MM.1S (cell line): ENCODE measurements around the gene METTL16.

ENCODE experiments used
- DNase-seq: peaks from one replicate; pipeline ENCODE4 v3.0.0-alpha.2; 2015
- H2AFZ ChIP-seq: fragments of 300-600 bp; sonication (generic); 2 replicates; pipeline ENCODE4 v1.6.0; 2016; ENCODE audit warnings: antibody characterized with exemption, low read length
- H3F3A ChIP-seq: fragments of 300-600 bp; sonication (generic); 2 replicates; pipeline ENCODE4 v1.6.1; 2016; ENCODE audit warnings: mild to moderate bottlenecking, antibody characterized with exemption, low read length, moderate library complexity, mixed read lengths; ENCODE audit not compliant: insufficient read depth
- H3K27ac ChIP-seq: fragments of 300-600 bp; sonication (generic); 2 replicates; pipeline ENCODE4 v1.5.1; 2016; ENCODE audit warnings: mild to moderate bottlenecking, low read length
- H3K27me3 ChIP-seq: fragments of 300-600 bp; sonication (generic); replicated peaks from 2 replicates; pipeline ENCODE4 v1.6.0; 2016; ENCODE audit warnings: low read length; ENCODE audit not compliant: insufficient read depth
- H3K36me3 ChIP-seq: fragments of 300-600 bp; sonication (generic); replicated peaks from 2 replicates; pipeline ENCODE4 v1.6.1; 2016; ENCODE audit warnings: mild to moderate bottlenecking, low read length, mixed read lengths; ENCODE audit not compliant: insufficient read depth
- H3K4me1 ChIP-seq: fragments of 300-600 bp; sonication (generic); 2 replicates; pipeline ENCODE4 v1.6.1; 2016; ENCODE audit warnings: low read length, mixed read lengths
- H3K4me2 ChIP-seq: fragments of 300-600 bp; sonication (generic); 2 replicates; pipeline ENCODE4 v1.6.0; 2016; ENCODE audit warnings: low read depth, low read length
- H3K4me3 ChIP-seq: fragments of 300-600 bp; sonication (generic); 2 replicates; pipeline ENCODE4 v1.5.1; 2016; ENCODE audit warnings: low read length, mixed read lengths
- H3K79me2 ChIP-seq: fragments of 300-600 bp; sonication (generic); 2 replicates; pipeline ENCODE4 v1.6.1; 2016; ENCODE audit warnings: mixed run types, low read length, mixed read lengths
- H3K9ac ChIP-seq: fragments of 300-600 bp; sonication (generic); 2 replicates; pipeline ENCODE4 v1.6.1; 2016; ENCODE audit warnings: low read length, mixed read lengths
- H3K9me2 ChIP-seq: fragments of 300-600 bp; sonication (generic); replicated peaks from 2 replicates; pipeline ENCODE4 v1.6.1; 2016; ENCODE audit warnings: mild to moderate bottlenecking, low read length, mixed read lengths; ENCODE audit not compliant: insufficient read depth
- H3K9me3 ChIP-seq: fragments of 300-600 bp; sonication (generic); replicated peaks from 2 replicates; pipeline ENCODE4 v1.6.1; 2016; ENCODE audit warnings: mild to moderate bottlenecking, low read length, mixed read lengths; ENCODE audit not compliant: insufficient read depth
- H4K20me1 ChIP-seq: fragments of 300-600 bp; sonication (generic); 2 replicates; pipeline ENCODE4 v1.6.1; 2016; ENCODE audit warnings: mild to moderate bottlenecking, low read length, moderate library complexity, mixed read lengths; ENCODE audit not compliant: insufficient read depth
- CTCF ChIP-seq: fragments of 300-600 bp; sonication (generic); IDR thresholded peaks from 2 replicates; pipeline ENCODE4 v1.5.1; 2016; ENCODE audit warnings: antibody characterized with exemption, low read length, mixed read lengths
- EZH2 ChIP-seq: fragments of 300-600 bp; sonication (generic); optimal IDR thresholded peaks from 2 replicates; pipeline ENCODE3; 2017; ENCODE audit warnings: low read depth, mild to moderate bottlenecking, antibody characterized with exemption, low read length, mixed read lengths
- EZH2phosphoT487 ChIP-seq: fragments of 300-600 bp; sonication (generic); IDR thresholded peaks from 2 replicates; pipeline ENCODE4 v1.6.1; 2018; ENCODE audit warnings: antibody characterized with exemption, low read length

METTL16 gene

GRCh38 chr17:2406271-2406902 is 105.3 kb downstream of the METTL16 start:
- no peak for DNase-seq
- Histone ChIP-seq H3K9me3 (no peaks in the 10 kb centered on the region), H3K9me2 (no peaks in the 10 kb centered on the region), H3K4me3 (no peak overlapping the region), H2AFZ (no peak overlapping the region), H3K27me3 (no peaks in the 10 kb centered on the region), H3K9ac (no peak overlapping the region), H3F3A (peaks cover 2% of the 10 kb centered on the region; the same call in 1 of the 2 replicates), H3K4me2 (no peak overlapping the region), H3K79me2 (no peaks in the 10 kb centered on the region), H3K27ac (no peak overlapping the region), H4K20me1 (no peaks in the 10 kb centered on the region), H3K36me3 (no peaks in the 10 kb centered on the region), H3K4me1 (0 out of 2 replicates have a peak, but pooled peaks cover 5% of the 10 kb centered on the region)
- no peak for TF ChIP-seq CTCF
- TF ChIP-seq EZH2phosphoT487 = no peak
- TF ChIP-seq EZH2 = no peak

GRCh38 chr17:2405247-2405926 is 106.3 kb downstream of the METTL16 start:
- Histone ChIP-seq H3K79me2 (peaks cover 3% of the 10 kb centered on the region), H3K27ac (no peak overlapping the region), H2AFZ (no peak overlapping the region), H3K9me3 (no peaks in the 10 kb centered on the region), H3F3A (peaks cover 5% of the 10 kb centered on the region; the same call in 1 of the 2 replicates), H3K9ac (no peak overlapping the region), H3K4me1 (0 out of 2 replicates have a peak, but pooled peaks cover 5% of the 10 kb centered on the region), H3K27me3 (no peaks in the 10 kb centered on the region), H3K4me2 (no peak overlapping the region), H3K9me2 (no peaks in the 10 kb centered on the region), H3K4me3 (no peak overlapping the region), H4K20me1 (no peaks in the 10 kb centered on the region), H3K36me3 (no peaks in the 10 kb centered on the region)
- no peak for TF ChIP-seq CTCF
- no peak for TF ChIP-seq EZH2
- no peak for TF ChIP-seq EZH2phosphoT487
- no peak for DNase-seq

- Histone ChIP-seq H3K9me3 (no peaks in the 10 kb centered on the region), H3K36me3 (no peaks in the 10 kb centered on the region), H3K4me3 (no peak overlapping the region), H3K9ac (no peak overlapping the region), H3K27ac (no peak overlapping the region), H4K20me1 (no peaks in the 10 kb centered on the region), H3K79me2 (peaks cover 18% of the 10 kb centered on the region), H3F3A (peaks cover 13% of the 10 kb centered on the region; the same call in 1 of the 2 replicates), H3K9me2 (no peaks in the 10 kb centered on the region), H3K27me3 (no peaks in the 10 kb centered on the region), H3K4me1 (peaks cover 5% of the 10 kb centered on the region; the same call in 1 of the 2 replicates), H2AFZ (no peak overlapping the region), H3K4me2 (no peak overlapping the region)
- TF ChIP-seq EZH2phosphoT487 (no peak), CTCF (no peak), EZH2 (no peak)
- DNase-seq = no peak
Measured at GRCh38 chr17:2403044-2403443, 108.6 kb downstream of the METTL16 start.
